HG02763 (cell line): ENCODE measurements around the gene CTPS1.

Experiments
- ATAC-seq: cut with Tn5 transposase; IDR thresholded peaks from one replicate; pipeline ENCODE4 v1.9.1; 2021; ENCODE audit warnings: mild to moderate bottlenecking, moderate library complexity; ENCODE audit not compliant: unreplicated experiment

CTPS1 gene

GRCh38 chr1:41021526-41022308 is 42.2 kb downstream of the CTPS1 start, which contains the start of gene SLFNL1:
Gene SLFNL1 (minus strand): TSS chr1:41021725. CDS start chr1:41020660, 1,065 bp downstream.
- no peak for ATAC-seq

- no peak for ATAC-seq
Measured at GRCh38 chr1:41022424-41022823, 42.9 kb downstream of the CTPS1 start.

- no peak for ATAC-seq
Measured at GRCh38 chr1:41023279-41023990, 43.9 kb downstream of the CTPS1 start.

- no peak for ATAC-seq
Measured at GRCh38 chr1:41024953-41025352, 45.5 kb downstream of the CTPS1 start.

- ATAC-seq = no peak
Measured at GRCh38 chr1:41025979-41026819, 46.7 kb downstream of the CTPS1 start.

GRCh38 chr1:41028034-41028642 is 48.6 kb downstream of the CTPS1 start:
- no peak for ATAC-seq

GRCh38 chr1:41030872-41031616 is 51.5 kb downstream of the CTPS1 start:
- ATAC-seq = no peak

- ATAC-seq = no peak
Measured at GRCh38 chr1:41032147-41032546, 52.7 kb downstream of the CTPS1 start.

- no peak for ATAC-seq
Measured at GRCh38 chr1:41033272-41033671, 53.8 kb downstream of the CTPS1 start.

GRCh38 chr1:41037116-41037903 is 57.8 kb downstream of the CTPS1 start:
- no peak for ATAC-seq

- ATAC-seq = no peak
Measured at GRCh38 chr1:41038110-41038509, 58.6 kb downstream of the CTPS1 start.

GRCh38 chr1:41041614-41042270 is 62.2 kb downstream of the CTPS1 start:
- ATAC-seq = no peak

- no peak for ATAC-seq
Measured at GRCh38 chr1:41044187-41044586, 64.7 kb downstream of the CTPS1 start.

- ATAC-seq = no peak
Measured at GRCh38 chr1:41045740-41046139, 66.2 kb downstream of the CTPS1 start.

- ATAC-seq = no peak
Measured at GRCh38 chr1:41046347-41046775, 66.9 kb downstream of the CTPS1 start.

- no peak for ATAC-seq
Measured at GRCh38 chr1:41048540-41048939, 69.0 kb downstream of the CTPS1 start.

GRCh38 chr1:41051022-41051421 is 71.5 kb downstream of the CTPS1 start:
- ATAC-seq = no peak

- ATAC-seq = no peak
Measured at GRCh38 chr1:41053316-41053715, 73.8 kb downstream of the CTPS1 start.

- no peak for ATAC-seq
Measured at GRCh38 chr1:41056907-41057306, 77.4 kb downstream of the CTPS1 start.
